Dendritic cell treated with granulocyte-macrophage colony-stimulating factor and Interleukin-4, amounts not matched to agents 40 ng/mL and 50 ng/mL, for 4 days (primary cell): ENCODE data around the gene RALGAPA2.

Experiments used
- H3K27ac Mint-ChIP-seq: one replicate; pipeline ENCODE4 v1.8.0; 2022; ENCODE audit warnings: mild to moderate bottlenecking, mixed read lengths
- H3K27me3 Mint-ChIP-seq: one replicate; pipeline ENCODE4 v1.8.0; 2022; ENCODE audit warnings: mild to moderate bottlenecking, mixed read lengths
- H3K36me3 Mint-ChIP-seq: one replicate; pipeline ENCODE4 v1.8.0; 2022; ENCODE audit warnings: low read depth, mixed read lengths
- H3K4me1 Mint-ChIP-seq: one replicate; pipeline ENCODE4 v1.8.0; 2022; ENCODE audit warnings: low read depth, mixed read lengths
- H3K4me3 Mint-ChIP-seq: one replicate; pipeline ENCODE4 v1.8.0; 2022; ENCODE audit warnings: mild to moderate bottlenecking, moderate library complexity, mixed read lengths
- H3K9me3 Mint-ChIP-seq: one replicate; pipeline ENCODE4 v1.8.0; 2022; ENCODE audit warnings: mixed read lengths
- intact Hi-C: fragments of 100-400 bp; cut with micrococcal nuclease; formaldehyde crosslinking; loops from one replicate; pipeline ENCODE4 v1.15.0; 2022

RALGAPA2 gene

DNA sequence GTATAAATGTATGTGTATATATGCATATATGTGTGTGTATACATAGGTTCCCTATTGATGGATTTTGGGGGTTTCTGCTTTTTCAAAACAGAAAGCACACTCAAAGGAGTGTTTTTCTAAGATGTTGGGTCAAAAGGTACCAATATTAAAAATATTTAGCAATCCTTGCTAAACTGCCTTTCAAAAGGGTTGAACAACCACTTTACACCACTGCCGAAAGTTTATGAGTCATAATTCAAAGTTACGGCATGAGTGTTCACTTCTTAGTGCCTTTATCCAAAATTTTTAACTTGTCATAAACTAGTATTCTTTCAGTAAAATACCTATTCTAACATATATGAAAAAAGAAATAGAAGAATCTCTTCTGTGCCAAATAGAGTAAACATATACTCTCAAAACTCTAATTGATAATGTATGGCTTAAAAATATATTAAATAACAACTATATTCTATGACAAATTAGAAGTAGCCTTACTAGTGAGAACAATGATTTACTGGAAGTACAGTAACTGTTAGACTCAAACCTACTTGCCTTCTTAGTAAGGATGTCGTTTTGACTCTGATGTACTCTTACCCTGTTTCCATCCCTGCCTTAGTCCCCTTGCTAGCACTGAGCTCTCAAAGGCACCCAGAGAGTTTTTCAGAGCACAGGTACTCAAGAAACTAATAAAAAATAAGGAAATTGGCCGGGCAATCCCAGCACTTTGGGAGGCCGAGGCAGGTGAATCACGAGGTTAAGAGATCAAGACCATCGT, 208.5 kb downstream of the RALGAPA2 start:
- Mint-ChIP-seq H3K27me3 (no peaks in the 10 kb centered on the region), H3K36me3 (peaks cover 66% of the 10 kb centered on the region), H3K4me3 (no peak overlapping the region), H3K9me3 (no peaks in the 10 kb centered on the region), H3K27ac (no peak overlapping the region), H3K4me1 (no peaks in the 10 kb centered on the region)
- intact Hi-C loops: no loop called here

DNA sequence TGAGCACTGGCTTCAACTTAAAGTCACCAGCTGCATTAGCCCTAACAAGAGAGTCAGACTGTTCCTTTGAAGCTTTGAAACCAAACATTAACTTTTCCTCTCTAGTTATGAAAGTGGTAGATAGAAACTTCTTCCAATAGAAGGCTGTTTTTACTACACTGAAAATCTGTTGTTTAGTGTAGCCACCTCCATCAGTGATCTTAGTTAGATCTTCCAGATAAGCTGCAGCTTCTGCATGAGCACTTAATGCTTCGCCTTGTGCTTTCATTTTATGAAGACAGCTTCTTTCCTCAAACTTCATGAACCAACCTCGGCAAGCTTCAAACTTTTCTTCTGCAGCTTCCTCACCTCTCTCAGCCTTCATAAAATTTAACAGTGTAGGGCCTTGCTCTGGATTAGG, 211.3 kb downstream of the RALGAPA2 start:
- intact Hi-C loops: no loop called here
- no peaks in the 10 kb centered on the region for H3K4me1 Mint-ChIP-seq
- no peaks in the 10 kb centered on the region for H3K9me3 Mint-ChIP-seq
- no peak overlapping the region for H3K4me3 Mint-ChIP-seq
- H3K27ac Mint-ChIP-seq: no peak overlapping the region
- peaks cover 80% of the 10 kb centered on the region for H3K36me3 Mint-ChIP-seq
- H3K27me3 Mint-ChIP-seq: no peaks in the 10 kb centered on the region

DNA sequence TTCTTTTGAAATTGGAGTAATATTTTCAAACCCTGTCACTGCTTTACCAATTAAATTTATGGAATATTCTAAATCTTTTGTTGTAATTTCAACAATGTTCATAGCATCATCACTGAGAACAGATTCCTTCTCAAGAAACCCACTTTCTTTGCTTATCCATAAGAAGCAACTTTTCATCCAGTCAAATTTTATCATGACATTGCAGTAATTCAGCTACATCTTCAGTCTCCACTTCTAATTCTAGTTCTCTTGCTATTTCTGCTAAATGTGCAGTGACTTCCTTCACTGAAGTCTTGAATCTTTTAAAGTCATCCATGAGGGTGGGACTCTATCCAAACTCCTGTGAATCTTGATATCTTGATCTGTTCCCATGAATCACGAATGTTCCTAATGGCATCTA, 212.1 kb downstream of the RALGAPA2 start:
- Mint-ChIP-seq H3K27ac (no peak overlapping the region), H3K27me3 (no peaks in the 10 kb centered on the region), H3K36me3 (peaks cover 80% of the 10 kb centered on the region), H3K4me1 (no peaks in the 10 kb centered on the region), H3K4me3 (no peak overlapping the region), H3K9me3 (no peaks in the 10 kb centered on the region)
- intact Hi-C loops: no loop called here

DNA sequence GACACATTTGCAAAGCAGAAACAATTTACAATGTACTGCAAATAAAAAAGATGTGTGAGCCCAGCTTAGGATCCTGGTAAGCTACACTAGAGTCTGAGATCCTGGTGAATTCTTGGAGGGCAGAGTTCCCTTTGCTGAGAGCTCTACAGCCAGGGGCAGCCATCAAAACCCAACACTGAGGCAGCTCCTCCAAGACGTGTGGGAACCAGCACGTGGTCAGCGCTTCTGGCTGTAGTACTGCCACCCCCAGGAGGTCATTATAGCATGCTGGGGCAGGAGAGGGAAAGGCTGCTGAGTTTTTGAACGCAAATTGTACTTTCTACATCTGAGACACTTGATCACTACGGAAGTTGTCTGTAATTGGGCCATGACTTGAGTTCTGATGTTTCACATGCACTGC, 213.0 kb downstream of the RALGAPA2 start:
- H3K27me3 Mint-ChIP-seq: no peaks in the 10 kb centered on the region
- H3K36me3 Mint-ChIP-seq: peaks cover 75% of the 10 kb centered on the region
- H3K4me1 Mint-ChIP-seq: no peaks in the 10 kb centered on the region
- no peak overlapping the region for H3K4me3 Mint-ChIP-seq
- no peaks in the 10 kb centered on the region for H3K9me3 Mint-ChIP-seq
- H3K27ac Mint-ChIP-seq: no peak overlapping the region
- intact Hi-C loops: no loop called here

DNA sequence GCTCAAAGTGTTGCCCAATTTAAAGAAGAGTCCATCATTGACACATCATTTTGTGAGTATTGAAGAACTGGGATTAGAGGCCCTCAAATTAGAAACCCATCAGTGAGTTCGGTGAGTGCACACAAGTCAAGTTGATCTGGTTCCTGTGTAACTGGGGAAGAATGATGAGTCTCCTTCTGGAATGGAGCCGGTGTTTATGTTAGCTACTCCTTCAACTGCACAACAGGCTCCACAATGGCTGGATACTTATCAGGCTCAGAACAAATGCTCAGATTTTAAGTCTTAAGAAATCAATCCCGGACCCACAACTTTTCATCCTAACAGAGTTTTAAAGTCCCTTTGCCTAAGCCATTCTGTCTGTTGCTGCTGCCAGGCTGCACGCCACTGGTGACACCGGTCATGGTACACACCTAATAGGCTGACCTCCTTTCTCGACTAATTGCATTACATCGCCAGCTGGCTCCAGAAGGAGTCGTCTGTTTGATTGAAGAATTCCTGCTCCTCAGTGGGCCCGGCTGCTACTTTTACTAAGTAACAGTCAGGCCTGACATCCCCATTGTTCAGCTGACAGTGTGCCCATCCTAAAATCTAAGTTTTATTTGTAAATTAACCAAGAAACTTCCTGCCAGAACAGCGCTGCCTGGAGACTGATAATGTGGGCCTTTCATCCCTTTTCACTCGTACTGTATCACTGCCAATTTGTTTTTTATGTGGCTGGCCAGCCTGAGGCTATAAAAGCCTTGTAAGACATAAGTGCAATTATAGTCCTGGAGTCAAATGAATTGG, 214.2 kb downstream of the RALGAPA2 start:
- Mint-ChIP-seq H3K9me3 (no peaks in the 10 kb centered on the region), H3K4me3 (no peak overlapping the region), H3K27ac (no peak overlapping the region), H3K36me3 (peaks cover 71% of the 10 kb centered on the region), H3K4me1 (no peaks in the 10 kb centered on the region), H3K27me3 (no peaks in the 10 kb centered on the region)
- intact Hi-C loops: no loop called here

DNA sequence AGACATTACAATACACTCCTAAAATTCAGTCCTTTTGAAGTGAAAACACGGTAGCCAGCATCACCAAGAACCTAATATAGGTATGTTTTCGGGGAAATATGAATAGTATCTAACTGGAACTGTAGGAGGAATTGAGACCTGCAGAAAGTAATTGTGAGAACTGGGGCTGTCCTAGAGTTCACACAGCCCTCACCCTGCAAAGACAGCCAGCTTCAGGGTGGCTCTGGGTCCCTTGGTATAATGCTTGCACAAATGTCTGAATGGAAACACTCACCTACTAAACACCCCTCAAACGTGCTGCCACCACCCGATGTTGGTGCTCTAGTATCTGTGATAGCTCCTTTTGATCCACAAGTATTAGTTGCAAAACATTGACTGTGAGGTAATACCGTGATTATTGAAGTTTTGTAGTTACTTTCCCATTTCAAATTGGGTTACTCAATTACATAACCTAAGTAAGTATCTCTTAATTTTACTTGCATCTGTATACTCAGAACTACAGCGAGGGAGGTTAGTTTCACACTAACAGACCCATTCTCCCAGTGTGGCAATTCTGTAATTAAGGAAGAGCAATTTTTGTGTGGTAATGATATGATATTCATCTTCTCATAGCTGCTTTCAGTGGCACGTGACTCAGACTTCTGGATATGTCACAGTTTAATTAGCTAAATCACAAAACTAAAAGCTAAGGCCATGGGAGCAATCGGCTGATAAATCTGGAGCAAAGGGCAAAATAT, 215.0 kb downstream of the RALGAPA2 start:
- Mint-ChIP-seq H3K27me3 (no peaks in the 10 kb centered on the region), H3K4me3 (no peak overlapping the region), H3K27ac (no peak overlapping the region), H3K36me3 (peaks cover 67% of the 10 kb centered on the region), H3K9me3 (no peaks in the 10 kb centered on the region), H3K4me1 (no peaks in the 10 kb centered on the region)
- intact Hi-C loops: no loop called here

DNA sequence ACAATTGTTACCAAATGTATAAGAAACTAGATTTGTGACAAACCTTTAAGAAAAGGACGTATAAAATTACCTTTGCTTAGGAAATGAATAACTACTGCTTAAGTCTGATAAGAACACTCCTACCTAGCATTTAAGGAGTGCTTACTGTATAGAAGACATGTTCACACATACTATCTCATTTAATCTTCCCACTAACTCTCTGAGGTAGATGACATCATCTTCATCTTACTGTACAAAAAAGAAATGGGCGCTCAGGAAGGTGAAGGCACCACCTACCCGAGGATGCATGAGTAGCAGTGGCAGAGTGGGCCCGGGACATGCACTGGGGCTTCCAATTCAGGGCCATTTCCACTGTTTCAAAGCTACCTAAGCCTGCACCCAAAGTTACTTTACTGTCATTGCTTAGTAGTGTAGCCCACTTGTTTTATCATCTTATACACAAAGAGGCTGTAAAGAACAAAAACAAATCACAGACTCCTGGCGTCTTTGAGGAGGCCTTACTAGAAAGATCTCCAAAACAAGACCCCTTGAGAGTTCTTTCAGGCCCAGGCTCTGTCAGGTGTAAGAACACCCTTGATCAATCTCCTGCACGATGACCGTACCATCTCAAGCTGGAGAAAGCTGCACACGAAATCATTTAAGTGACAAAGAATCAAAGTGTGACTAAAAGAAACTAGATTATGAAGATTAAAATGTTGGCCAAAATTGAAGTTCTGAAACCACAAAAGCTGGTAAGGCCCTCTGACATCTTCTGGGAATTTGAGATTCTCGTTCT, 216.5 kb downstream of the RALGAPA2 start:
- intact Hi-C loops: no loop called here
- Mint-ChIP-seq H3K27me3 (no peaks in the 10 kb centered on the region), H3K27ac (no peak overlapping the region), H3K4me3 (no peak overlapping the region), H3K9me3 (no peaks in the 10 kb centered on the region), H3K36me3 (peaks cover 67% of the 10 kb centered on the region), H3K4me1 (peaks cover 8% of the 10 kb centered on the region)

DNA sequence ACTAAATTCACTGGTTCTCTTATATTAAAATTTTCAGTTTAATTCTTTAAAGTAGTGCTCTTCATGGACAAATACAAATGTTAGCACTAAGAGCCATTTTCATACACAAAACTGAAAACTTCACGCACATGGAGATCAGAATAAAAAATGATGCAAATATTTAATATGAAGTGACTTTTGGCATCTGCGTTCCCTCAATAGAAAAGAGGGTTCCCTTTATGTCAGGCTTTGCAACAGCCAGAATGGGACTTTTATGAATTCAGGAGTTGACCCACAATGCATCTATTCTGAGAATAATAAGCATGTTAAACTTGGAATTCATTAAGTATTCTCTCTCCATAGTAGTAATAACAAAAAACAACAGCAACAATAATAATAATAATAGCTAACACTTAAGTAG, 218.7 kb downstream of the RALGAPA2 start:
- peaks cover 8% of the 10 kb centered on the region for H3K4me1 Mint-ChIP-seq
- no peak overlapping the region for H3K4me3 Mint-ChIP-seq
- intact Hi-C loops: no loop called here
- H3K9me3 Mint-ChIP-seq: no peaks in the 10 kb centered on the region
- H3K36me3 Mint-ChIP-seq: peaks cover 54% of the 10 kb centered on the region
- no peak overlapping the region for H3K27ac Mint-ChIP-seq
- no peaks in the 10 kb centered on the region for H3K27me3 Mint-ChIP-seq

DNA sequence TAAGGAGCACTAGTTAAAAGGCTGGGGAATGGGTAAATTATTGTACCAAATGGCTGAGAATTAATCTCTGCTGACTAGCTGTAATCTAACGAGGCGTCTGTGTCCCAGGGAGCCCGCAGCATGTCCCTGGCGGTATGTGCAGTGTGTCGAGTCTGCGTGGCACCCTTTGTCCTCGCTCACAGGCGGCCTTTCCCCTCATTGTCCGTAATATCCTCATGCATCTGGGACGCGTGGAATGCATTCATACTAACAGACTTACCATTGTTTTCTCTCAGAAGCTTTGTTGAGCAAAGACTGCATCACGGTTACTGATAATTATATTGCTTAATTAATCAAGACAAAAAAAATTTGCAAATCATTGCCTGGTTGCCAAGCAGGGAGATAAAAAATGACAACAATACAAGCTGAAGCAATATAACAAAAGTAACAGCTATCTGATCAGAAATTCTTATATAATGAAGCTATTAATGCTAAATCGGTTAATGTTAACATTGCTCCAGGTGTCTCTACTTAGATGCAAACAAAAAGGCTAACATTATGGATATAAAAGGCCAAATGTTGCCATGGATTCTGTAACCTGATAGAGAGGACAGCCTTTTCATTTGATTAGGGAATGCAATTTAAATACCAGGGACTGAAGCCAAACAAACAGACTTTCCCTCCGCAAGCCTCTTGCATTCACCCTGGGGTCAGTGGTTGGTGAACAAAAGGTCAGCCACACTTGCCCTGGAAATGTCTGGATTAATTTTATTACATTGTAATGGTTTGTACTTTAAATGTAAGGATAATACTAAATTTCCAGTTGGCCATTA, 219.7 kb downstream of the RALGAPA2 start:
- Mint-ChIP-seq H3K27me3 (no peaks in the 10 kb centered on the region), H3K4me1 (peaks cover 8% of the 10 kb centered on the region), H3K4me3 (no peak overlapping the region), H3K36me3 (peaks cover 54% of the 10 kb centered on the region), H3K9me3 (no peaks in the 10 kb centered on the region), H3K27ac (no peak overlapping the region)
- intact Hi-C loops: no loop called here

DNA sequence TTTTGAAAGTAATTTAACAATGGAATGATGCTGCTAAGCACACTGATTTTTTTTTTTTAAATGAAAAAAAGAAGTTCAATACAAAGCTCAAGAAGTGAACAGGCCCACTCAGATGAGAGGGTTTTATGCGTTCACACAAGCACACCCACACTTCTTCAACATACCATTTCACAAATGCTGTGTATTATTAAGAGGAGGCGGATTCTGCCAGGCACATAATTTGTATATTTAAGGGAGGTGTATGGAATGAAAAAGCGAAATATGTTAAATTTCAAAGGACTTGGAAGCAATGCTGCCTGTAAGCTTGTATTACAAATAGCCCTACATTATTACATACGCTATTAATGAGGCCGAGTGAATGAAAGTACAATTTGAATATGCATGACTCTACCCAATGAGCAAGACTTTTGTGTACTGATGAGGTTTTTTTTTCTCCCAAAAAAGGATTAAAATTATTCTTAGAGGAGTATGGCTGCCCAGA, 220.6 kb downstream of the RALGAPA2 start:
- intact Hi-C loops: no loop called here
- Mint-ChIP-seq H3K4me1 (peaks cover 8% of the 10 kb centered on the region), H3K9me3 (no peaks in the 10 kb centered on the region), H3K27ac (no peak overlapping the region), H3K4me3 (no peak overlapping the region), H3K36me3 (peaks cover 50% of the 10 kb centered on the region), H3K27me3 (no peaks in the 10 kb centered on the region)

DNA sequence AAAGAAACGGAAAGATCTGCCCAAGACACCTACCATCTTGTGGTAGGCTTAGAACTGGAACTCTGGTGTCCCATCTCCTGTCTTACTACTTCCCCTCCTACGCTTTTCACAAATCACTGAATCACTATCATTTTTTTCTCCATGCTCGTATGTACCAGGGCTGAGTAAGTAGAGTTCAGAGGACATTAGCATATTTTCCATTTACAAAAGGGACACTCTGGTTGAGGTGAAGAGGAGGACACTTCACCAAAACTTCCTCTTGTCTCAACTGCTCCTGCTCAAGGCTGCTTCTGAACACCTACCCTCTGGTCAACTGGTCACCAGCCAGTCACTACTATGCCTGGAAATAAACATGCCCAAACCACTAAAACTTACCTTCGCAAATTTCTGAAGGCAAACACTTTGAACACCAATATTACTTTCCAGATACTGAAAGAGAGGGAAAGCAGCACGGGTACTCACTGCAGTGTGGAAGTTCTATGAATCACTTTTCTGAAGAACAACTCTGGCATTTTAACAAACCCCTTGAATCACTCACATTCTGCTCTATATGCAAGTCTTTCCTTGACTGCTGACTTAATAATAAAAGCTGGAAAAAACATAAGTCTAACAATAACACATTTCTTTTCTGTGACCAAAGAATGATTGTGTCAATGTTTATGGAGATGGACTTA, 221.2 kb downstream of the RALGAPA2 start:
- intact Hi-C loops: no loop called here
- H3K27ac Mint-ChIP-seq: no peak overlapping the region
- H3K9me3 Mint-ChIP-seq: no peaks in the 10 kb centered on the region
- peaks cover 54% of the 10 kb centered on the region for H3K36me3 Mint-ChIP-seq
- no peaks in the 10 kb centered on the region for H3K27me3 Mint-ChIP-seq
- no peak overlapping the region for H3K4me3 Mint-ChIP-seq
- H3K4me1 Mint-ChIP-seq: peaks cover 8% of the 10 kb centered on the region

DNA sequence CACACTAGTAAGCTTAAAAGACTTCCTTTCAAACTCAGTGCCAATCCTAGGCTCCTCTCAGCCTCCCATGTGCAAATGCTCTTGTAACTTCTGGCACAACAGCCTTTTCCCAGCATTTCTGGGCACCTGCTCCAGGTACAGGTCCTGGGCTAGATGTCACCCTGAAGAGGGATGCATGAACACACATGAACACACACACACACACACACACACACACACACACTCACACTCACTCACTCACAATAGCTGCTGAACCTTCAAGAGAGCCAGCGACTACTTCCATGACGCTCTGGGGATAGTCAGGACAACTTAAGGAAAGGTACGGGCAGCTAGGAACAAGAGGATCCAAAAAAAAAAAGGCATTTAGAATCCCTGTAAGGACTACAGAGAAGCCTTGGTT, 221.8 kb downstream of the RALGAPA2 start:
- no peaks in the 10 kb centered on the region for H3K27me3 Mint-ChIP-seq
- H3K9me3 Mint-ChIP-seq: no peaks in the 10 kb centered on the region
- peaks cover 8% of the 10 kb centered on the region for H3K4me1 Mint-ChIP-seq
- no peak overlapping the region for H3K4me3 Mint-ChIP-seq
- no peak overlapping the region for H3K27ac Mint-ChIP-seq
- intact Hi-C loops: no loop called here
- H3K36me3 Mint-ChIP-seq: peaks cover 55% of the 10 kb centered on the region
